Panc1 (cell line): Measurements from ENCODE around the gene CADM1. TPM values are rescaled to one million over a fixed set of nuclear protein-coding genes. Genes with fewer than 3 reads are reported as not detected.

Experiments used
- ATAC-seq: fragments of 200-7000 bp; cut with Tn5 transposase; 2 replicates; pipeline ENCODE4 v1.9.1; 2020; ENCODE audit warnings: mild to moderate bottlenecking, moderate library complexity
- BruUV-seq: library from RNA; stranded (reverse); fragments of 400-500 nt; replicated peaks from 2 replicates; lab custom pipeline; 2021; lab: Mats Ljungman, UMichigan
- CTCF ChIA-PET: fragments of 300-600 bp; sonication (Branson Sonifier 250); formaldehyde crosslinking; loops from one replicate; lab custom pipeline; 2022; ENCODE audit warnings: antibody characterized with exemption; lab: Charles Lee
- POLR2A ChIA-PET: fragments of 300-600 bp; sonication (Branson Sonifier 250); formaldehyde crosslinking; loops from one replicate; lab custom pipeline; 2022; ENCODE audit warnings: antibody characterized with exemption; lab: Charles Lee
- DNase-seq: peaks from one replicate; pipeline ENCODE4 v3.0.0-alpha.2; 2010; ENCODE audit warnings: low read depth, low spot score
- H3K27ac ChIP-seq: 2 replicates; pipeline ENCODE4 v1.5.1; 2011; ENCODE audit warnings: mild to moderate bottlenecking, low read length, inconsistent platforms
- H3K27me3 ChIP-seq: fragments of 200-500 bp; sonication (Bioruptor generic); 2 replicates; pipeline ENCODE4 v1.6.0; 2014; ENCODE audit warnings: low read length, inconsistent platforms; ENCODE audit not compliant: control insufficient read depth, insufficient read depth
- H3K36me3 ChIP-seq: fragments of 200-500 bp; sonication (Bioruptor generic); 2 replicates; pipeline ENCODE4 v1.5.1; 2014; ENCODE audit warnings: inconsistent platforms, mild to moderate bottlenecking, low read length, moderate library complexity; ENCODE audit not compliant: control insufficient read depth, insufficient read depth
- H3K4me1 ChIP-seq: 2 replicates; pipeline ENCODE4 v1.5.1; 2011; ENCODE audit warnings: inconsistent platforms, mild to moderate bottlenecking, low read length, moderate library complexity; ENCODE audit not compliant: control insufficient read depth, insufficient read depth
- H3K4me3 ChIP-seq, 2 experiments: 2 replicates each; pipeline ENCODE4 v1.5.1; 2011 to 2012; ENCODE audit warnings: low read depth in 2 of 2, low read length in 2 of 2, mild to moderate bottlenecking in 2 of 2, inconsistent platforms in 1 of 2, moderate library complexity in 1 of 2
- H3K9me3 ChIP-seq: fragments of 200-500 bp; sonication (Bioruptor generic); 2 replicates; pipeline ENCODE4 v1.5.1; 2014; ENCODE audit warnings: low read depth, mild to moderate bottlenecking, inconsistent platforms, low read length, moderate library complexity; ENCODE audit not compliant: control insufficient read depth, insufficient read depth
- CTCF ChIP-seq: fragments of 450-650 bp; IDR thresholded peaks from 2 replicates; pipeline ENCODE4 v1.5.1; 2017; ENCODE audit warnings: mild to moderate bottlenecking
- POLR2AphosphoS5 ChIP-seq: IDR thresholded peaks from 2 replicates; pipeline ENCODE4 v1.6.1; 2012; ENCODE audit warnings: mild to moderate bottlenecking, low read depth, low read length, moderate library complexity
- REST ChIP-seq, 2 experiments: IDR thresholded peaks; 2 replicates each; pipeline ENCODE4 v1.6.1; 2011 to 2012; ENCODE audit warnings: low read depth in 2 of 2, control low read depth in 1 of 2, low read length in 1 of 2, mild to moderate bottlenecking in 1 of 2, moderate library complexity in 1 of 2; ENCODE audit not compliant: insufficient read depth in 1 of 2
- SIN3A ChIP-seq: IDR thresholded peaks from 2 replicates; pipeline ENCODE4 v1.6.1; 2012; ENCODE audit warnings: low read depth, mild to moderate bottlenecking, low read length, moderate library complexity, borderline replicate concordance; ENCODE audit not compliant: insufficient read depth
- TCF7L2 ChIP-seq: IDR thresholded peaks from 2 replicates; pipeline ENCODE4 v1.6.1; 2011; ENCODE audit warnings: mild to moderate bottlenecking, low read depth, low read length, inconsistent platforms
- in situ Hi-C: cut with HindIII; loops from 2 replicates; pipeline ENCODE4 v1.10.0; 2016; ENCODE audit warnings: low sequenced_read_pairs, low pct_unique_long_range_greater_than_20kb
- intact Hi-C: fragments of 100-400 bp; cut with micrococcal nuclease; formaldehyde crosslinking; loops from one replicate; pipeline ENCODE4 v1.10.0; 2022; ENCODE audit not compliant: unreplicated experiment
- total RNA-seq: library from RNA; stranded (reverse); gene quantifications from one replicate; pipeline ENCODE4 v1.2.1, GENCODE V29; 2021; ENCODE audit not compliant: unreplicated experiment

Gene CADM1
- total RNA-seq, 1 experiment from 2014 or later: 3.9 TPM

GRCh38 chr11:115162919-115163318 is 341.3 kb downstream of the CADM1 start:
- POLR2A ChIA-PET: no interaction called here
- CTCF ChIA-PET: no interaction called here
- no peak for TF ChIP-seq POLR2AphosphoS5
- TF ChIP-seq SIN3A: no peak
- no peak for TF ChIP-seq REST (IDR thresholded peaks at IDR 0.05; ENCODE audit: insufficient read depth in 1 of 2, low read depth in 2 of 2, low read length in 1 of 2)
- TF ChIP-seq CTCF: no peak
- TF ChIP-seq TCF7L2: no peak
- DNase-seq (no peak), ATAC-seq (no peak)
- intact Hi-C loops: no loop called here
- no TSS peak for BruUV-seq
- in situ Hi-C loops: no loop called here
- Histone ChIP-seq H3K4me1 (no peaks in the 10 kb centered on the region), H3K9me3 (no peaks in the 10 kb centered on the region), H3K27ac (no peak overlapping the region), H3K36me3 (no peaks in the 10 kb centered on the region), H3K27me3 (no peaks in the 10 kb centered on the region; the same call in none of the 2 replicates), H3K4me3 (no peak overlapping the region)

GRCh38 chr11:115161876-115162275 is 342.3 kb downstream of the CADM1 start:
- Histone ChIP-seq H3K4me3 (no peak overlapping the region), H3K27me3 (no peaks in the 10 kb centered on the region; the same call in none of the 2 replicates), H3K9me3 (no peaks in the 10 kb centered on the region), H3K27ac (no peak overlapping the region), H3K4me1 (no peaks in the 10 kb centered on the region), H3K36me3 (no peaks in the 10 kb centered on the region)
- ChIA-PET CTCF (no interaction called here), POLR2A (no interaction called here)
- no peak for TF ChIP-seq REST (IDR thresholded peaks at IDR 0.05; ENCODE audit: insufficient read depth in 1 of 2, low read depth in 2 of 2, low read length in 1 of 2)
- TF ChIP-seq POLR2AphosphoS5: no peak
- no peak for TF ChIP-seq SIN3A
- no peak for TF ChIP-seq TCF7L2
- no peak for TF ChIP-seq CTCF
- no TSS peak for BruUV-seq
- in situ Hi-C loops: no loop called here
- intact Hi-C loops: no loop called here
- no peak for DNase-seq
- ATAC-seq: no peak
